Heart right ventricle (tissue), 16 donors: Measurements from ENCODE around the gene CTTNBP2. TPM values are rescaled to one million over a fixed set of nuclear protein-coding genes. Genes with fewer than 3 reads are reported as not detected.

Source experiments
- ATAC-seq, 8 donors: fragments of 200-7000 bp; cut with Tn5 transposase; one replicate each; pipeline ENCODE4 v1.9.1; 2020; ENCODE audit warnings: mild to moderate bottlenecking in 8 of 8, moderate library complexity in 8 of 8, moderate number of reproducible peaks in 1 of 8
- DNase-seq, 2 donors: peaks; one replicate each; pipeline ENCODE4 v3.0.0-alpha.2; 2020
- H3K27ac ChIP-seq, 10 donors: fragments of 200-600 bp; sonication (generic) in 2 of 10; one replicate each; pipeline versions ENCODE4 v1.5.0 to v1.8.0; 2020 to 2022; ENCODE audit warnings: mild to moderate bottlenecking in 3 of 10
- H3K27me3 ChIP-seq, 7 donors: fragments of 200-600 bp; one replicate each; pipeline ENCODE4 v1.8.0; 2021 to 2022; ENCODE audit warnings: mild to moderate bottlenecking in 2 of 7
- H3K36me3 ChIP-seq, 9 donors: fragments of 200-600 bp; sonication (generic) in 1 of 9; one replicate each; pipeline versions ENCODE4 v1.5.0 to v1.8.0; 2020 to 2022; ENCODE audit warnings: mild to moderate bottlenecking in 2 of 9
- H3K4me1 ChIP-seq, 9 donors: fragments of 200-600 bp; sonication (generic) in 1 of 9; one replicate each; pipeline versions ENCODE4 v1.5.0 to v1.8.0; 2020 to 2022; ENCODE audit warnings: mild to moderate bottlenecking in 4 of 9
- H3K4me3 ChIP-seq, 10 donors: fragments of 200-600 bp; sonication (generic) in 2 of 10; one replicate each; pipeline versions ENCODE4 v1.5.0 to v1.8.0; 2020 to 2022; ENCODE audit warnings: mild to moderate bottlenecking in 7 of 10, moderate library complexity in 2 of 10
- H3K9me3 ChIP-seq, 11 donors: fragments of 200-600 bp in 10 of 11; sonication (generic) in 2 of 11; one replicate each; pipeline versions ENCODE4 v1.5.0 to v1.8.0; 2013 to 2022; ENCODE audit warnings: mild to moderate bottlenecking in 2 of 11, control low read depth in 1 of 11, moderate library complexity in 1 of 11
- CTCF ChIP-seq, 9 donors: fragments of 200-600 bp; sonication (generic) in 2 of 9; IDR thresholded peaks; one replicate each; pipeline versions ENCODE4 v1.5.0 to v1.8.0; 2021 to 2022; ENCODE audit warnings: antibody characterized with exemption in 9 of 9, mild to moderate bottlenecking in 5 of 9, moderate library complexity in 1 of 9
- WGBS, 2 donors: extraction: QIAGEN DNeasy Blood & Tissue Kit; methylation state at CpG; one replicate each; pipeline ENCODE4 v1.1.7; 2013; ENCODE audit warnings: inconsistent platforms in 1 of 2; 5-methylcytosine and 5-hydroxymethylcytosine counted together
- intact Hi-C, 10 donors: fragments of 100-400 bp; cut with DNase I; formaldehyde crosslinking; loops; one replicate each; pipeline versions ENCODE4 v1.11.1 to v1.14.2; 2022
- polyA plus RNA-seq, 2 donors: library from polyadenylated mRNA; stranded (reverse); fragments of 200-250 nt; gene quantifications; one replicate each; pipeline ENCODE4 v1.2.3, GENCODE V29; 2013
- total RNA-seq, 10 donors: library from RNA; stranded (reverse); fragmentation: NEBNext Ultra II Directional in 3 of 10; extraction: Animal tissue kit (Norgen Biotek cat#: 25700) in 3 of 10; gene quantifications; one replicate each; pipeline versions ENCODE4 v1.2.1 to v1.2.4, GENCODE V29; 2021 to 2023
- donor health status: Arrhythmogenic right ventricular cardiomyopathy.
- donor health status: ischemic (EF 13 %, LVEDD 7.1; RV severe dilation, severe dysfunction).
- donor health status: healthy with polysubstance abuse.
- donor health status: DM: no; HTN: yes; CAD: no.
- donor health status: DM: no; HTN: no; CAD: no.
- donor health status: ischemic (EF 25% LVEDD 6.9; RV normal size, moderate dysfunction).
- donor health status: ischemic (EF 25% LVEDD 5.7; RV mildly dilated, moderate dysfunction).
- donor health status: healthy.
- donor health status: DM: yes; HTN: yes; CAD: no.
- donor health status: Ischemic cardiomyopathy.
- donor health status: ischemic (EF 35%, LVEDD 5.7; RV mildly dilated, moderate dysfunction).
- donor health status: nonischemic (EF 11% LVEDD 7.7; RV severe dilation, severe dysfunction).
- donor health status: DM: yes; HTN: yes; CAD: no.
- donor health status: PGD.
- donor health status: ischemic (EF 29% LVEDD 5.4; RV normal size, mild dysfunction).
- donor health status: nonischemic (EF 23%, LVEDD 6.1; RV moderate dilation, normal function).

CTTNBP2 gene
- total and polyA plus RNA-seq, 12 donors: 0.41 to 2.0 (median 0.97) TPM

- DNase-seq: no peak
- WGBS, 2 donors: 92 to 94% methylated on average over 2 of the region's 2 CpGs
- H3K27me3 ChIP-seq: no peaks in the 10 kb centered on the region
- peaks cover 0 to 4% (median 0%) of the 10 kb centered on the region in 9 donors for H3K36me3 ChIP-seq
- no peak overlapping the region for H3K4me3 ChIP-seq
- TF ChIP-seq CTCF (IDR thresholded peaks at IDR 0.05): no peak
- intact Hi-C loops: no loop called here
- H3K27ac ChIP-seq: no peak overlapping the region
- no peaks in the 10 kb centered on the region for H3K9me3 ChIP-seq
- no peak for ATAC-seq
- peaks cover 0 to 4% (median 0%) of the 10 kb centered on the region in 9 donors for H3K4me1 ChIP-seq
These were observed 106.3 kb downstream of the CTTNBP2 start for GRCh38 chr7:117766913-117767312.

- Histone ChIP-seq H3K27ac (no peak overlapping the region), H3K4me3 (no peak overlapping the region), H3K27me3 (no peaks in the 10 kb centered on the region), H3K9me3 (no peaks in the 10 kb centered on the region), H3K36me3 (peaks cover 0 to 19% (median 0%) of the 10 kb centered on the region in 9 donors), H3K4me1 (no peaks in the 10 kb centered on the region)
- intact Hi-C loops: no loop called here
- TF ChIP-seq CTCF (IDR thresholded peaks at IDR 0.05): no peak
- ATAC-seq: no peak
- 72 to 83% methylated on average over 1 of the region's 1 CpG for WGBS, 2 donors
- no peak for DNase-seq
These were observed 109.2 kb downstream of the CTTNBP2 start for GRCh38 chr7:117764031-117764430.

- Histone ChIP-seq H3K27ac (no peak overlapping the region), H3K4me1 (no peaks in the 10 kb centered on the region), H3K9me3 (no peaks in the 10 kb centered on the region), H3K27me3 (no peaks in the 10 kb centered on the region), H3K36me3 (peaks cover 0 to 29% (median 0%) of the 10 kb centered on the region in 9 donors), H3K4me3 (no peak overlapping the region)
- ATAC-seq (no peak), DNase-seq (no peak)
- intact Hi-C loops: no loop called here
- TF ChIP-seq CTCF (IDR thresholded peaks at IDR 0.05): no peak
- WGBS, 2 donors: 72 to 76% methylated on average over 3 of the region's 3 CpGs
These were observed 111.2 kb downstream of the CTTNBP2 start for GRCh38 chr7:117762055-117762454.

- Histone ChIP-seq H3K4me1 (no peaks in the 10 kb centered on the region), H3K4me3 (no peak overlapping the region), H3K27ac (no peak overlapping the region), H3K9me3 (no peaks in the 10 kb centered on the region), H3K27me3 (no peaks in the 10 kb centered on the region), H3K36me3 (peaks cover 0 to 37% (median 0%) of the 10 kb centered on the region in 9 donors)
- 90 to 92% methylated on average over 9 of the region's 9 CpGs for WGBS, 2 donors
- intact Hi-C loops: loop anchor here in 5 of 10 donors (10.0 kb wide), 2 partner anchors 115 to 345 kb away; partner anchors contain the start of gene CTTNBP2 (in 3 of the 5)
- TF ChIP-seq CTCF (IDR thresholded peaks at IDR 0.05): no peak
- DNase-seq (no peak), ATAC-seq (no peak)
These were observed 113.1 kb downstream of the CTTNBP2 start for GRCh38 chr7:117759950-117760640.
